Neural cell (in vitro differentiated cells): Measurements from ENCODE around the gene MMP15.

Source experiments
- POLR2AphosphoS5 ChIP-seq: IDR thresholded peaks from 2 replicates; pipeline ENCODE4 v1.6.1; 2012
- SMC3 ChIP-seq: fragments of 450-650 bp; conservative IDR thresholded peaks from 2 replicates; pipeline ENCODE4 v1.6.1; 2014; ENCODE audit warnings: antibody characterized with exemption, mild to moderate bottlenecking, moderate library complexity; ENCODE audit not compliant: poor library complexity
- TF ChIP-seq, protein P1 (sequence below): fragments of 450-650 bp; IDR thresholded peaks from 2 replicates; pipeline ENCODE4 v1.5.1; 2014; ENCODE audit warnings: antibody characterized with exemption, mild to moderate bottlenecking, moderate library complexity; ENCODE audit not compliant: poor library complexity, severe bottlenecking

DNA sequence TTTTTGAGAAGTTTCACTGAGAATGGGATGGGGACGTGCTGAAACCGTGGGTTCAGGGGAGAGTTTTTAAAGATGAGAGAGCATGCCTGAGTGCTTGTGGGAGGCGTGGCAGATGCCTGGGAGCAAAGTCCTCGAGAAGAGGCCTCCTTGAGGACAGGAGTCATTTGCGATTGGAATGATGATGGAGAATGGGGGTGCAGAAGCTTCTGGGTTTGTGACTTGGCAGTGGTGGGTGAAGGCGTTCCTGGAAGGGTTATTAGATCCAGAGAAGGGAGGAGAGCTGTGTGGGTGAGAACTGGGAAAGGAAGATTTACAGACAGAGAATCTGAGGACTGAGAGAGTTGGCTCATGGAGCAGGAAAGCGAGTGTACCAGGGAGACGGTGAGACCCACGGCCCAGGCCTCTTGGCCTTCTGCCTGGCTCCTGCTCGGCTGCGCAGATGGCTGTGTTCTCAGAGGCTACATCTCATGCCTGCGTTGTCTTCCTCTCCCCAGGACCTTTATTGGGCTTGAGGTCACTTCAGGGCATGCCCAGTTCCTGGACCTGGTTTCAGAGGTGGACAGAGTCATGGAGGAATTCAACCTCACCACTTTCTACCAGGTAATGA, 8.6 kb upstream of the MMP15 start:
- no peak for TF ChIP-seq POLR2AphosphoS5
- TF ChIP-seq, protein P1, sequence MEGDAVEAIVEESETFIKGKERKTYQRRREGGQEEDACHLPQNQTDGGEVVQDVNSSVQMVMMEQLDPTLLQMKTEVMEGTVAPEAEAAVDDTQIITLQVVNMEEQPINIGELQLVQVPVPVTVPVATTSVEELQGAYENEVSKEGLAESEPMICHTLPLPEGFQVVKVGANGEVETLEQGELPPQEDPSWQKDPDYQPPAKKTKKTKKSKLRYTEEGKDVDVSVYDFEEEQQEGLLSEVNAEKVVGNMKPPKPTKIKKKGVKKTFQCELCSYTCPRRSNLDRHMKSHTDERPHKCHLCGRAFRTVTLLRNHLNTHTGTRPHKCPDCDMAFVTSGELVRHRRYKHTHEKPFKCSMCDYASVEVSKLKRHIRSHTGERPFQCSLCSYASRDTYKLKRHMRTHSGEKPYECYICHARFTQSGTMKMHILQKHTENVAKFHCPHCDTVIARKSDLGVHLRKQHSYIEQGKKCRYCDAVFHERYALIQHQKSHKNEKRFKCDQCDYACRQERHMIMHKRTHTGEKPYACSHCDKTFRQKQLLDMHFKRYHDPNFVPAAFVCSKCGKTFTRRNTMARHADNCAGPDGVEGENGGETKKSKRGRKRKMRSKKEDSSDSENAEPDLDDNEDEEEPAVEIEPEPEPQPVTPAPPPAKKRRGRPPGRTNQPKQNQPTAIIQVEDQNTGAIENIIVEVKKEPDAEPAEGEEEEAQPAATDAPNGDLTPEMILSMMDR: no peak
- TF ChIP-seq SMC3: no peak
